Activated naive CD4-positive, alpha-beta T cell treated with Interleukin-2 at 50 U/mL for 16 hours (primary cell): ENCODE results near the gene SCART1.
"Not testable (repeated sequence)": the region's sequence is repeated elsewhere in the genome, so short reads cannot be mapped to it uniquely, and the experiment has no call there.

ENCODE experiments used
- DNase-seq: peaks from one replicate; pipeline ENCODE4 v3.0.0-alpha.2; 2020

The SCART1 gene

DNA sequence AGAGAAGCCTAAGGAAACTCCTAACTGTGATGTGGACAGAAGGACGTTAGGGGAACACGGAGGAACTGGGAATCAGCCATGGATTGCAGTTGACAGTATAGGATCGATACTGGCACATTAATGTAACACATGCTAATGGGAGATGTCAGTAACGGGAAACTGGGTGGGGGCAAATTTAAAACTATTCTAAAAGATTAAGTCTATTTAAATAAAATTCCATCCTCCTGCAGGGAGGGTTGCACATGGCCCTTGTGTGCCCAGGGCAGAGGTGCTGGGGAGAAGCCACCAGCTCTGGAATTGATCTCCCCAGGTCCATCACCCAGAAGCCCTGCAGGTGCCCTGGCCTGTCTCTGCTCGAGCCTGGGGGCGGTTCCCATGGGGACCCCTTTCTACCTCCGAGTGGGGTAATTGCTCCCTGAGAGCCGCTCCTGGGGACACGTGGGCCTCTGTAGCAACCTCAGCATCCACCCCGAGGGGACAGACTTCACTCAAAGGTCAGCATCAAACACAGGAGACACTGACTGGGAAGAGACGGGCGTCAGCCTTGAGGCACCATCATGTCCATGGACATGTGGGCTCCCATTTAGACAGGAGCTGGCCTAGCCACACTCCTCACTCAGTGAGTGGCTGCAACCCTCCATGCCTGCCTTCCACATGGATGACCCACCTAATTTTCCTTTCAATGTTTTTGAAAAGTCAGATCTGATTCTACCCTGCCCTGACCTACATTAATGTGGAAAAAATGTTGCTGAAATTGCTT lies 21.1 kb downstream of the SCART1 start:
- no peak for DNase-seq

DNA sequence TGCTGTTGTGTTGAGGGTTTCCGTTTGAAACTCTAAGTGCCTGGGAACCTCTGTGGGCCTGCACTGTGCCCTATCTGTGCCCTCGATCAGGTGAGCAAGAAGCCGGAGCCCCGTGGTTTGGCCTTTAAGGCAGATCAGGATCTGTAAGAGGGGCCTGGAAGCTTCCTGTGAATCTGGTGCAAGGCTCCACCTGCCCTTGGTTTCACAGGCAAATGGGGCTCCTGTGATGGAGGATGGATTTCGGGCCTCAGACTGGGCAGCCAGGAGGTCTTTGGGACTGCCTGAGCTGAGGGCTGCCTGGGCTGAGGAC lies 21.6 kb downstream of the SCART1 start:
- peak; percentile 50 for DNase-seq

DNA sequence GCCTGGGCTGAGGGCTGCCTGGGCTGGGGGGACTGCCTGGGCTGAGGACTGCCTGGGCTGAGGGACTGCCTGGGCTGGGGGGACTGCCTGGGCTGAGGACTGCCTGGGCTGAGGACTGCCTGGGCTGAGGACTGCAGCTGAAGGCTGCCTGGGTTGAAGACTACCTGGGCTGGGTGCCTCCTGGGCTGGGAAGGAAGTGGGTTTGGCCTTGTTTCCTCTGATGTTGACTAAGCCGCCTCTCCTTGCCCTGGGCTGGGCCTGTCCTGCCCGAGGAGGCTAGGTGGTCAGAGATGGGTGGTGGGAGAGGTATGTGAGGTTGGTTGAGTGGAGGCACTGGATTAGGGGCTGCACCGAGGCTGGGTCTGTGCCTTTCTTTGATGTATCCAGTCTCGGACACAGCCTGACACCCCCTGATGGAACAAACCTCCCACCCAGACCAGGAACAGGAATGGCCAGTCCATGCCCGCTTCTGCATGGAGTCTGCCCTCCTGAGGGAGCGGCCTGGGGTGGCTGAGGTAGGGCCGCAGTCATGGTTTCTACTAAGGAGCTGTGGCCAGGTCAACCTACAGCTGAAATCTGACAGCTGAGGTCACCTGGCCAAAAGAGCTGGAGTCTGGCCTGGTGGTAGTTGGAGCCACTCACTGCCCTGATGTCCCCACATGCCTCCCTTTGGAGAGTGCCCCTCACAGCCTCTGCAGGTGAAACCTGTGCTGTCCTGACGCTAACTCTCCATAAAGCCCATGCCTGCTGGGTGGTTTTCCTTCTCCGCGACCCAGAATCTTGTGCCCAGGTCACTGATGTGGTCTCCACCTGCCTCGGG lies 22.3 kb downstream of the SCART1 start:
- DNase-seq = no peak

DNA sequence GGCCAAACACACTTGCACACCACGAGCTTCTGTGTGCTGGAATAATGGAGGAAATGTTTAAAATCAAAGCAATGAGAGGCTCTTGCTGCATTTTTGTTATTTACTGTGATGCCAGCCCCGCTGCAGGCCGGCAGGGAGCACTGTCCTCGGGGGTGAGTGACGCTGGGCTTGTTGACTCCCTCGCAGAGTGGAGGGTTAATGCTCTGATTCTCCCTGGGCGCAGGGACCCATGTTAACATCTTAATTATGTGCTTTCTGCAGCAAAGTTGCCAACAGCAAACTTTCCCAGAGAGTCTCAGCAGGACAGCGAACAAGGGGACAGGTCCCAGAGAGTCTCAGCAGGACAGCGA lies 22.9 kb downstream of the SCART1 start:
- no peak for DNase-seq

DNA sequence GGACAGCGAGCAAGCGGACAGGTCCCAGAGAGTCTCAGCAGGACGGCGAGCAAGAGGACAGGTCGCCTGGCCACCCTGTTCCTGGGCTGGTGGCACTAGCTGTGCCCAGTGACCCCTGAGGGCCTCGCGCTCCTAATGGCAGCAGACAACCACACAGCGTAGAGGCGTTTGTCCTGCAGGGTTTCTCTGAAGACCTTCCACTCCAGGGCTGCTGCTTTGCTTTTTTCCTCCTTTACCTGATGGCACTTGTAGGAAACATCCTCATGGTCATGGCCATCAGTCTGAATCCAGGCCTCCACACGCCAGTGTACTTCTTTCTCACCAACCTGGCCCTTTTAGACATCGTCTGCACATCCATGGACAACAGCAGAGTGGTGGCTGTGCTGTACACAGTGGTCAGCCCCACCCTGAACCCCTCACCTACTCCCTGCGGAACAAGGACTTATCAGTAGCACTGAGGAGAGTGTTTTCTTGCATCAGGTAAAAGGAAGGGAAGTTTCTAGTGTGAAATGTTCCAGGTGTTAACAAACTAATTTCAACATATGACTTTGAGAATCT lies 27.4 kb downstream of the SCART1 start:
- no peak for DNase-seq

DNA sequence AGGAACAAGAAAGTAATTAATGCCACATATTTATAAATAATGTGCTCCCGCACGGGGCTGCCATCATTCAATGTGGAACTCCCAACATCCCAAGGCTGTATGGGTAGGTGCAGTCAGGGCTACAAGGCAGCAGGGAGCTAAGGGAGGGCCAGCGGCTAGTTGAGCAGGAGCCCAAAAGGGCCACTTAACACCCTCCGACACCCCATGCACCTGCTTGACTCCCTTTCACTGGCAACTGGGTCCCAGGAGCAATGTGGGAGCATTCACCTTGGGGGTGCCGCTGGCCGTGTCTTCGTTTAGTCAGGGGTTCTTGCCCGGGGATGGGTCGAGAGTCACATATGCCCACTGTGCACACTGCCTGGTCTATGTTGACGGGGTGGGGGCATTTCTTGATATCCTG lies 27.9 kb downstream of the SCART1 start:
- DNase-seq = no peak

DNA sequence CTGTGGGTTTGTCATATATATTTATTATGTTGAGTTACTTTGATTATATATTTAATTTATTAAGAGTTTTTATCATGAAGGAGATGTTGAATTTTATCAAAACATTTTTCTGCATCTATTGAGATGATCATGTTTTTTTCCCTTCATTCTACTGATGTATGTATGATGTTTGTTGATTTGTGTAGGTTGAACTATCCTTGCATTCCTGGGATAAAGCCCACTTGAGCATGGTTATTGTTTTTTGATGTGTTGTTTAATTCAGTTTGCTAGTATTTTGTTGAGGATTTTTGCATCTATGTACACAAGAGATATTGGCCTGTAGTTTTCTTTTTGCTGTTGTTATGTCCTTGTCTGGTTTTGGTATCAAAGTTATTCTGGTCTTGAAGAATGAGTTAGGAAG lies 31.1 kb downstream of the SCART1 start:
- no peak for DNase-seq

DNA sequence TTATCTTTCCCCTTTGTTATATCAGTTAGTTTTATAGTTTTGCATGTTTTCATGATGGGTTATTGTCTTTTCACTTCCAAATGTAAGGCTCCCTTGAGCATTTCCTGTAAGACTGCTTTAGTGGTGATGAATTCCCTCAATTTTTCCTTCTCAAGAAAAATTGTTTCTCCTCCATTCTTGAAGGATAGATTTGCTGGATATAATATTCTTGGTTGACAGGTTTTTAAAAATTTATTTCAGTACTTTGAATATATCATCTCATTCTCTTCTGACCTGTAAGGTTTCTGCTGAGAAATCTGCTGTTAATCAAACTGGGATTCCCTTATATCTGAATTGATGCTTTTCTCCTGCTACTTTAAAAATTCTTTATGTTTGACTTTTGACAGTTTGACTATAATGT lies 33.3 kb downstream of the SCART1 start:
- DNase-seq = no peak

DNA sequence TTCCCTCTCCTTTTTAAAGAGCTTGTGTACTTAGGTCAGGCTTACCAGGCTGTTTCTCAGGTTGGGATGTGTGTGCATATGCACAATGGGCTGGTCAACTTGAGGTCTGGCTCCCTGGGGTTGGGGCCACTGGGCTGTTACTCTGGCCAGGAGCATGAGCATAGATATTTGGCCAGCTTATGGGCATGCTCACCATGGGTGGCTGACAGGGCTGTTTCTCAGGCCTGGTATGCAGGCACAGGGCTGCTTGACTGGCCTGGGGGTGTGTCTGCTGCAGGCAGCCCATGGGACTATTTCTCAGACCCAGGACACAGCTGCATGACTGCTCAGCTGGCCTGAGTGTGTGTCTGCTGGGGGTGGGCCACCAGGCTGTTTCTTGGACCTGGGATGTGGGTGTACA lies 34.6 kb downstream of the SCART1 start:
- no peak for DNase-seq

DNA sequence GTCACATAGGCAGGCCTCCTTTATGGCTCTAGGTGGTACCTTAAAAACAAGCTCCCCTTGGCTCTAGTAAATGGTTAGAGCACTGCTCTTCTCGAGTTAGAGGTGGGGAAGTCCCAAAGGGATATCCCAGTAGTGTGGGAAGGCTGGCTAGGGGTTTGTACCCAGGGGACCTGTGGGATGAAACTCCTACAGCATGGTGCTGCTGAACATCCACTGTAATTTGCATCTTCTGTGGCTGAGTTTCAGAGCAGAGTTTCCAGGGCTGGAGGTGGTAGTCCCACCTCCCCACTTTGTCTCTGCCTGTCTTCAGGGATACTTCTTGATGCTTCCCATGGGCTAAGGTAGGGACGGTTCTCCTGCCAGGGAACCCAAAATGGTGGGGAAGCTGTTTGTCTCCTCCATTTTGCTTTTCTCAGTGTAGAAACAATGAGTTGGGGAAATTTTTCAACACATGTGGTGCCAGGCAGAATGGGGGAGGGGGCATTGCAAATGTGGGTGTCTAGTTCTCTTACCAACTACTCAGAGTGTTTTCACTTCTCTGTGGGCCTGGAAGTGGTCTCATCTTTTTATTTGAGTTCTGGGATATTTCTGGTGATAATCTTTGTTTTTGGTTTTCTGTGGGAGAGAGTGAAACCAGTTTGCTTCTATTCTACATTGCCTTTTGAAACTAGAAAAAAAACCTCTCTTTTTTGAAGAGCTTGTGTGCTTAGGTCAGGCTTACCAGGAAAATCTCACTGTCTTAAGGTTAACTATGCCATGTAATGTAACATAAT lies 36.3 kb downstream of the SCART1 start:
- peak; percentile 31 for DNase-seq

DNA sequence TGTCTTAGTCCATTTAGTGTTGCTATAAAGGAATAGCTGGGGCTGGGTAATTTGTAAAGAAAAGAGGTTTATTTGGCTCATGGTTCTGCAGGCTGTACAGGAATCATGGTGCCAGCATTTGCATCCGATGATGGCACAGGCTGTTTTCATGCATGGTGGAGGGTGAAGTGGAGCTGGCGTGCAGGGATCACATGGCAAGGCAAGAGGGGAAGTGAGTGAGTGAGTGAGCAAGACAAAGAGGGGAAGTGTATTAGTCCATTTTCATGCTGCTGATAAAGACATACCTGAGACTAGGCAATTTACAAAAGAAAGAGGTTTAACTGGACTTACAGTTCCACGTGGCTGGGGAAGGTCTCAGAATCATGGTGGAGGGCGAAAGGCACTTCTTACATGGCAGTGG lies 39.8 kb downstream of the SCART1 start:
- DNase-seq = not testable (repeated sequence)

DNA sequence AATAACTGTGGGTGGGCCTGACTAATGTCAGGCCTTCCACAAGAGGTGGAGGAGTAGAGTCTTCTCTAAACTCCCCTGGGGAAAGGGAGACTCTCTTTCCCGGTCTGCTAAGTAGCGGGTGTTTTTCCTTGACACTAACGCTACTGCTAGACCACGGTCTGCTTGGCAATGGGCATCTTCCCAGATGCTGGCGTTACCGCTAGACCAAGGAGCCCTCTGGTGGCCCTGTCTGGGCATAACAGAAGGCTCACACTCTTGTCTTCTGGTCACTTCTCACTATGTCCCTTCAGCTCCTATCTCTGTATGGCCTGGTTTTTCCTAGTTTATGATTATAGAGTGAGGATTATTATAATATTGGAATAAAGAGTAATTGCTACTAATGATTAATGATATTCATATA lies 43.6 kb downstream of the SCART1 start:
- not testable (repeated sequence) for DNase-seq

DNA sequence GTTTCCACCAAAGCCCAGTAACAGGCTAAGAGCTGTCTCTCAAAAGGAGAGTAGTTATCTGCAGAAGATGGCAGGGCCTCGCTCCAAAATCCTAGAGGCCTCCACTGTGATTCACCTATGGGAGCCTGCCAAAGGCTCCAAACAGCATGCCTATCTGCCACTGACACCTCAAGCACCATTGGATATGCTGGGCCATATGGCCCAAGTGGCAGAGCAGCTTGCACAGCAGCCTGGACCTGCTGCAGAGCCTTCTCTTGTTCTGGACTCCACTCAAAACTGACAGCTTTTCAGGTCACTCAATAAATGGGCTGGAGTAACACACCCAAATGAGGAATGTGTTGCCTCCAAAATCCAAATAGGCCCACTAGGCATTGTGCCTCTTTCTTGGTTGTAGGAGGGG lies 45.4 kb downstream of the SCART1 start:
- not testable (repeated sequence) for DNase-seq

DNA sequence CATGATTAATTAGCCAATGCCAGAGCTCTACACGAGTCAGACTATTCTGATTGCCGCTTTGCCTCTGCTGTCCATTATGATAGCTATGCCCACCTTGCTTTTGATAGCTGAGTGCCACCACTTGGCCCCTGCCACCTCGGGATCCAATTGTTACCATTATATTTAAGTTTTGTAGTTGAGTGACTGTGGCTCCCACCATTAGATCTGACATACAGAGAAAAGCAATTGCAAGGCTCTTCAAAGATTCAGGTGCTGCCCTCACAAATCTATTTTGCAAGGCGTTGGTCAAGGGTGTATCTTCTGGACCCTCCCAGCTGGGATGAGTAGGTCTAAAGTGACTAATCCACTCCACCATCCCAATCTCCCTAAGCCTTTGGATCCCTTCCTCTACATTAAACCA lies 47.2 kb downstream of the SCART1 start:
- DNase-seq = not testable (repeated sequence)

DNA sequence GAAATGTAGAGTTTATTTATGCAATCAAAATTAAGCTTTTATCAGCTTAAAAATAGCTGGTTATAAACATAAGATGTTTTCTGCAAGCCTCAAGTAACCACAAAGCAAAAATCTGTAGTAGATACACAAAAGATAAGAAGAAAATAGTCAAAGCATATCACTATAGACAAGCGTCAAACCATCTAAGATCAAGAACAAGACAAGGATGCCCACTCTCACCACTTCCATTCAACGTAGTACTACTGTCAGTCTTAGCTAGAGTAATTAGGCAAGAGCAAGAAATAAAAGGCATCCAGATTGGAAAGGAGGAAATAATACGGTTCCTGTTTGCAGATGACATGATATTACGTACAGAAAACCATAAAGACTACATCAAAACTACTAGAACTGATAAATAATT lies 56.0 kb downstream of the SCART1 start:
- DNase-seq = no peak

DNA sequence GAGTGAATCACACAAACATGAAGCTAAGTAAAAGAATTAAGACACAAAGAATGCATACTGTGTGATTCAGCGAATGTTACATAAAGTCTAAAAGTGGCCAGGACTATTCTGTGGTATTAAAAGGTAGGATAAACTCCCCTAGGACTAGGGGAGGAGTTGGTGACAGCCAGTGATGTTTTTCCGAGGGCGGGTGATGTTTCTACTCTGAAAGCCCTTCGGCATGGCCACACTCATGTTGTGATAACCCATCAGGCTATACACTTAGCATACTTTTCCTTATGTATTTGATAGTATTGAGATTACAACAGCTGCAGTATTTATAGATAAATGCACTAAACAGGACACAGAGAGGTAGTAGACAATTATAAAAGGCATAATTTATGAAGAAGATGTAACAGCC lies 57.7 kb downstream of the SCART1 start:
- DNase-seq = no peak

DNA sequence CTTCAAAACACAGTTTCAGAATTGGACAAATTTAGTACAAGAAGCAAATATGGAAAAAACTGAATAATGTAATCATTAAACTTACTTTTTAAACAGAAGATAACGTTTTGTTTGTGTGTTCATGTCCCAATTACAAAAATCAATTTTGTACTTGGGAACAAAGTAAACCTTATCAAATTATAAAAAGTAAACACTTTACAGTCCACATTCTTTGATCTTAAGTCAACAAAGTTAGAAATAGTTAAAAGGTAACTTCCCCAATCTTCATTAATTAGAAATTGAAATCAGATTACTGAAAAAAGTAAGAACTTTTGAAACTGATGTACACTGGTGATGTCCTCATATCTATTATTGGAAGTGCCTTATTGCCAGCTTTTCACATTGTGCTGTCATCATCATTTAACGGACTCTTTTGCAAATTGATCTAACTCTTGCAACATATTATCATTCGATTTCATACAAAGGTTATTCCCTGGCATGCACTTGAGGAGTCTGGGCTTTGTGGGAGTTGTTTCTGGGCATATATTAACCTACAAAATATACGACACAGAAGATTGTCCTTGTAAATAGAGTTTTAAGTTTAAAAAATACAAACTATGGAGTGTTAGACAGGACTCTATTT lies 58.3 kb downstream of the SCART1 start:
- DNase-seq = no peak

DNA sequence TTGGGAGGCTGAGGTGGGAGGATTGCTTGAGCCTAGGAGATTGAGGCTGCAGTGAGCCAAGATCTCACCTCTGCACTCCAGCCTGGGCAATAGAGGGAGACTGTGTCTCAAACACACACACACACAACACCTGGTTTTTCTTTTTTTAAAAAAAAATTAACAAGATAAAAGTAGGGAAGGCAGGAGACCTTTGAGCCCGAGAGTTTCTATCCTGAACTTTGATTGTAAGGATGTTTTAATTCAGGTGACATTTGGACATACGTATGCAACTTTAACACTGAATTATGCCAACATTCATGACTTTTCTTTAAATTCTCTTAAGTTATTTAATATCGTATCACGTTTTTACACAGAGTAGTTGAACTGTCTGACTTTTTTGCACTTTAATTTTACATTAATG lies 61.7 kb downstream of the SCART1 start:
- DNase-seq = no peak

DNA sequence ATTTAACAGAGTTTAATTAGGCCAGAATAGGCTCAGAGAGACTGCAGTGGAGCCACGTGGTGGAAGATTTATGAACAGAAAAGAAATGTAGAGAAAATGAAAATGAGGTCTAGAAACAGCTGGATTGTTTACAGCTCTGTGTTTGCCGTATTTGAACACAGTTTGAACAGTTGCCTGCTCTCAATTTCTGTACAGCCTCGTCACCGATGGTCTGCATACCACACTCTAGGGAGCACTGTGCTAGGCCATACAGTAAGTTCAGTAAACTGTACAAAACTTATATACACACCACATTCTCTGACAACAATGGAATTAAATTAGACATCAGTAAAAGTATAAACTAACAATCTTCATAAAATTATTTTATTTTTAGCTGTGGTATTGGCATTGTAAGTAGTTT lies 62.3 kb downstream of the SCART1 start:
- DNase-seq = no peak

DNA sequence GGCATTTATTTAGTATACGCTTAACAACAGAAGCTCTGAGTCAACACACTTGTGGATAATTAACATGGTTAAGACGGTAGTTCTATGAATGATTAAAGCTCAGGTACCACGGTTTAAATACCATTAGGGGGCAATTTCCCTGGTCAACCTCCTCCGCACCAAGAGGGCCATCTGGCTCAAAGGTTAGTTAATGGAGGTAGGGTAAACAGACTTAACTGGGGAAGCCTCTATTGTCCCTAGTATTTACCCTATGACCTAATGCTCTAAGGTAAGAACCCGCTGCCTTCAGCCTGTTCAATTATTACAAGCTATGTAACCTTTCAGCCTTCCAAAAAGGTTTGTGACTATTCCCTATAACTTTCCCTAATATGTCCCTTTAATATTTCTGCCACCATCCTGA lies 64.8 kb downstream of the SCART1 start:
- DNase-seq = not testable (repeated sequence)
